Activated T-cell treated with anti-CD3 and anti-CD28 coated beads, Interleukin-2, amount 50 U/mL, for 24 hours (primary cell): ENCODE measurements around the gene CTRL.
"Not testable (repeated sequence)": the region's sequence is repeated elsewhere in the genome, so short reads cannot be mapped to it uniquely, and the experiment has no call there.

ENCODE experiments used
- DNase-seq: peaks from one replicate; pipeline ENCODE4 v3.0.0-alpha.2; 2020
- H3K27ac Mint-ChIP-seq: 2 replicates; pipeline ENCODE4 v1.8.0; 2020; ENCODE audit warnings: mild to moderate bottlenecking, mixed read lengths
- H3K27me3 Mint-ChIP-seq: 2 replicates; pipeline ENCODE4 v1.8.0; 2020; ENCODE audit warnings: mixed read lengths
- H3K36me3 Mint-ChIP-seq: 2 replicates; pipeline ENCODE4 v1.8.0; 2020; ENCODE audit warnings: low read depth, mixed read lengths
- H3K4me1 Mint-ChIP-seq: 2 replicates; pipeline ENCODE4 v1.8.0; 2020; ENCODE audit warnings: low read depth, mixed read lengths
- H3K4me3 Mint-ChIP-seq: 2 replicates; pipeline ENCODE4 v1.8.0; 2020; ENCODE audit warnings: mild to moderate bottlenecking, moderate library complexity, mixed read lengths
- H3K9me3 Mint-ChIP-seq: 2 replicates; pipeline ENCODE4 v1.8.0; 2020; ENCODE audit warnings: mixed read lengths

The CTRL gene

DNA sequence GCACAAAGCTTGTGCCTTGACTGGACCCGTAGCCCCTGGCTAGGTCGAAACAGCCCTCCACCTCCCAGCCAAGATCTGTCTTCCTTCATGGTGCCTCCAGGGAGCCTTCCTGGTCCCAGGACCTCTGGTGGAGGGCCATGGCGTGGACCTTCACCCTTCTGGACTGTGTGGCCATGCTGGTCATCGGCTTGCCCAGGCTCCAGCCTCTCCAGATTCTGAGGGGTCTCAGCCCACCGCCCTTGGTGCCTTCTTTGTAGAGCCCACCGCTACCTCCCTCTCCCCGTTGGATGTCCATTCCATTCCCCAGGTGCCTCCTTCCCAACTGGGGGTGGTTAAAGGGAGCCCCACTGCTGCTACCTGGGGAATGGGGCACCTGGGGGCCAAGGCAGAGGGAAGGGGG is 3.5 kb downstream of the CTRL start:
- Mint-ChIP-seq H3K27ac (peak overlapping the region; percentile 68), H3K9me3 (no peaks in the 10 kb centered on the region)
- no peak for DNase-seq

DNA sequence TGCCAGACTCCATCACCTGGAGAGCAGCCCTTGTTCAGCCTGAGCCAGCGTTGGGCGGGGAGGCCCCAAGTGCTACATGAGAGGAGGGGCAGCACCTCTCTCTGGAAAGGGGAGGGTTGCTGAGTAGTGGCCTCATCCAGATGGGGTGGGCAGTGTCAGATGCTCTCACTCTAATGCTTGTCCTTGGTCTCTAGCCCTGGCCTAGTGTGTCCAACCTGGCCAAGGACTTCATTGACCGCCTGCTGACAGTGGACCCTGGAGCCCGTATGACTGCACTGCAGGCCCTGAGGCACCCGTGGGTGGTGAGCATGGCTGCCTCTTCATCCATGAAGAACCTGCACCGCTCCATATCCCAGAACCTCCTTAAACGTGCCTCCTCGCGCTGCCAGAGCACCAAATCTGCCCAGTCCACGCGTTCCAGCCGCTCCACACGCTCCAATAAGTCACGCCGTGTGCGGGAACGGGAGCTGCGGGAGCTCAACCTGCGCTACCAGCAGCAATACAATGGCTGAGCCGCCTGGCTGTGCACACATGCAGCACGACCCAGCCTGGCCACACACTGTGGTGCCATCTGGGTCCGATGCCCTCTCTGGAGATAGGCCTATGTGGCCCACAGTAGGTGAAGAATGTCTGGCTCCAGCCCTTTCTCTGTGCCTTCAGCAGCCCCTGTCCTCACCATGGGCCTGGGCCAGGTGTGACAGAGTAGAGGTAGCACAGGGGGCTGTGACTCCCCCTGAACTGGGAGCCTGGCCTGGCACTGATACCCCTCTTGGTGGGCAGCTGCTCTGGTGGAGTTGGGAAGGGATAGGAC is 4.3 kb downstream of the CTRL start:
- peaks cover 7% of the 10 kb centered on the region for H3K4me1 Mint-ChIP-seq
- H3K4me3 Mint-ChIP-seq = no peak overlapping the region
- H3K36me3 Mint-ChIP-seq = peaks cover 59% of the 10 kb centered on the region
- no peak for DNase-seq
- H3K27me3 Mint-ChIP-seq = no peaks in the 10 kb centered on the region
- H3K9me3 Mint-ChIP-seq = no peaks in the 10 kb centered on the region
- peak overlapping the region; percentile 73 for H3K27ac Mint-ChIP-seq

More for the DNA sequence above, 3.5 kb downstream of the CTRL start:
- H3K27me3 Mint-ChIP-seq = no peaks in the 10 kb centered on the region
- H3K36me3 Mint-ChIP-seq = peaks cover 66% of the 10 kb centered on the region
- peaks cover 3% of the 10 kb centered on the region for H3K4me1 Mint-ChIP-seq
- no peak overlapping the region for H3K4me3 Mint-ChIP-seq

DNA sequence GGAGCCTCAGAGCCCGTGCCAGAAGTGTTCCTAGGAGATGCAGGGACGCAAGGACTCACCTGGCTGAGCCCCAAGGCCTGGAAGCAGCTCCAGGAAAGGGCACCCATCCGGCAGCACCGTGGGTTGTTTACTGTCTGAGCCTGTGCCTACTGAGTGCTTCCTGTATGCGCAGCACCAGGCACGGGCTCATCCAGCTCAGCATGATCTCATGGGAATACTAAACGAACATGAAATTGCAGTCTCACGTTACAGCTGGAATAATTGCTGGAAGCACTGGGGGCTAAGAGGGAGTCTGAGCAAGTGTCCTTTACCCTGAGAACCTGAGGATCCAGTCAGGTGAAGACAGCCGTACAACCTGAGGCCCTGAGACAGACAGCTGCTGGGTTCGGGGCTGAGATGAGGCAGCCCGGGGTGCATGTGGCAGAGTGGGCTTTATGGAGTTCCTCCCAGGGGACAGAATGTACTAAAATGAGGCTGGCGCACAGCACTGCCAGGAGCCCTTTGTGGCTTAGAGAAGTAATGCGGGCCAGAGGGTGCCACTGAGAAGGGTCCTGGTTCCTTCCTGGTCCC is 5.4 kb downstream of the CTRL start:
- Mint-ChIP-seq H3K27me3 (no peaks in the 10 kb centered on the region), H3K4me3 (no peak overlapping the region), H3K4me1 (peaks cover 18% of the 10 kb centered on the region), H3K9me3 (no peaks in the 10 kb centered on the region), H3K36me3 (peaks cover 48% of the 10 kb centered on the region), H3K27ac (peak overlapping the region; percentile 73)
- DNase-seq = no peak

DNA sequence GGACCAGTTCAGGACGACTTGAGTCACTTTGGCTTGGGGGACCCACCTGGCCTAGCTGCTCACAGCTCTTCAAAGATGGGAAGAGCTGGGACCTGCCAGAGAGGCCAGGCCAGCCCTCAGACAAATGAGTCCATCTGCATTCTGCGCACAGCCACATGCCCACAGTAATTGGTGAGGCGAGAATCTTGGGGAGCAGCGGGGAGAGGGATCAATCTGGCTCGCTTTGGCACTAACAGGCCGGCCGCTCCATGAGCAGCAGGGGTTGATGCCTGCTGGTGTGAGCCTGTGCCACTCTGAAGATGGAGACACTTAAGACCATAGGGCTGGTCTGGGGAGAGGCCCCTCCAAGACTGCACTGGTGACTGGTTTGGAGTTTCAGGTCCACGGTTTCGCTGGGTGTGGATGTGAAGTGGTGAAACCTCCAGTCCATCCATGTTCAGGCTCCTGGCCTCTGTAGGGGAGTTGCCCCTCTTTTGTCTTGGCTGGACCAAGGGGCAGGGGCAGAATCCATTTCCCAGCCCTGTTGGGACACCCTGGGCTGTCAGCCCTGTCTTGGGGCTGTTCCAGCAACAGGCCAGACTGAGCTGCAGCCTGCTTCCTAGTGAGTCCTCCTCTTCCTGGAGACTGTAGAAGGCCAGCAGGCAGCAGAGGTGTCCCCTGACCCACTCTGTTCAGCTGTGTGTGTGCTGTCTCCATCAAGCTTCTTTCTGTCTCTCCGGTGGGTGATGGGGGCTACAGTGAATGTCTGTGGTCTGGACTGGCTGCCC is 7.3 kb downstream of the CTRL start:
- DNase-seq = no peak
- Mint-ChIP-seq H3K4me1 (peaks cover 21% of the 10 kb centered on the region), H3K27ac (peak overlapping the region; percentile 56), H3K4me3 (no peak overlapping the region), H3K27me3 (no peaks in the 10 kb centered on the region), H3K36me3 (peaks cover 31% of the 10 kb centered on the region), H3K9me3 (no peaks in the 10 kb centered on the region)

DNA sequence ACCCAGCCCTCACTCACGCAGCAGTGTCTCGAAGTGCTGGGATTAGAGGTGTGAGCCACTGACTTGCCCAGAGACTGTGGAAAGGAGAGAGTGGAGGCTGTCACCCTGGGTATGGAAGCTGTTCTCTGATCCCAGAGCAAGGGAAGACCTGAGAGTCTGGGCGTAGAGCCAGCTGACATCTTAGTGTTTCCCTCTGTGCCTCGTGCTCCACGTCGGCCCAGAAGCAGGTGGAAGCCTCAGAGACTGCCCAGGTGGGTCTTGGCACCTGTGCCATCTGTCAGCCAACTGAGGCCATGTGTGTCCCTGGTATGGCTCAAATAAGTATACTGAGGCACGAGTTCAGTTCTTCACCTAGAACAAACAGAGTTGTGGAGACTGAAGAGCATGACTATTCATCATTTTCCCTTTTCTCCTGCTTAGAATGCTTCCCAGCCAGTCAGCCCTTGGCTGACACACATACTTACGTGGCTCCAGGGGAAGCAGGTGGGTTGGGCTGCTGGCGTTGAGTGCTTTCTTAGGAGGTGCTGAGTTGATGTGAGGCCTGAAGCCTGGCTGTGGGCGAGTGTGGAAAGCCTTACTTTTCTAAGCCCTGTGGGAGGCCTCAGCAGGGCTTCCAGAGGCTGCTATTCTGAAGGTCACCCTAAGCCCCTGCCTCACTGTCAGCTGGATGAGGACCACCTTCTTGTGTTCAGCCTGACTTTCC is 8.1 kb downstream of the CTRL start:
- DNase-seq = no peak
- Mint-ChIP-seq H3K4me3 (no peak overlapping the region), H3K27ac (peak overlapping the region; percentile 91), H3K9me3 (no peaks in the 10 kb centered on the region), H3K36me3 (peaks cover 27% of the 10 kb centered on the region), H3K27me3 (no peaks in the 10 kb centered on the region), H3K4me1 (peaks cover 26% of the 10 kb centered on the region)

DNA sequence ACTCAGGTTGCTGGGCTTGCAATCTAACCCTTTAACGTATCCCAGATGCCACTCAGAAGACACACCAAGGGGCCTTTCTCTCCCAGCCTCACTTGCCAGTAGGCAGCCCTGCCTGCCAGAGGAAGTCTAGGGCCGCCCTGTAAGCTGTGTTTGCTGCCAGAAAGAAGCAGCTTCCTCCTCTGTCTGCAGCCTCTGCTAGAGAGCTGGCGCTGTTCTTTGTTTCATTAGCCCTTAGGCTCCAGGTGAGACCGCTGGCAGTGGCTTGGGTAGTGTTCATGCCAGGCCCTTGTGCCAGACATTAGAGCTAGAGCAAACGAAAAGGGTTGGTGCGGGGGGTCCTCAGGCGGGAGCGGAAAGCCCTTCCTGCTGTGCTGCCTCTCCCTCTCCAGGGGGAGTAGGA is 8.9 kb downstream of the CTRL start:
- no peak for DNase-seq
- H3K4me3 Mint-ChIP-seq = no peak overlapping the region
- H3K4me1 Mint-ChIP-seq = peaks cover 33% of the 10 kb centered on the region
- peaks cover 22% of the 10 kb centered on the region for H3K36me3 Mint-ChIP-seq
- peak overlapping the region; percentile 91 for H3K27ac Mint-ChIP-seq
- H3K27me3 Mint-ChIP-seq = no peaks in the 10 kb centered on the region
- H3K9me3 Mint-ChIP-seq = no peaks in the 10 kb centered on the region

DNA sequence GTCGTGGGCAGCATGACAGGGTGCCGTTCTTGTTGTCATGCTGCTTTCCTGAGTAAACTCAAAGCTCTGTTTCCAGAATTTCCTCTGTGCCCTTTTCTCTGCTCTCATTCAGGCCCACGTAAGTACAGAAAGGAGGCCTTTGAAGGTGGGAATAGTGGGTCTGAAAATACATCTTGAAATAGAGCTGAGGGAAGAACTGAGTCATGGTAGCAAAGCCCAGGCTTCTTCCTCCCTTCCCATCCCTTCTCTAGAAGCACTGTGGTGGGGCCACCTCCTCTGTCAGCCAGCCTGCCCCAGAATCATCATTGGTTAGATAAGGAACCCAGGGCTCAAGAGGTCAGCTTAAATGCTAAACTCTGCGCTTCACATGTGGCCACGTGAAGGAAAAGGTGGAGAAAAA is 9.4 kb downstream of the CTRL start:
- Mint-ChIP-seq H3K9me3 (no peaks in the 10 kb centered on the region), H3K27me3 (no peaks in the 10 kb centered on the region), H3K4me3 (peak overlapping the region; percentile 11), H3K4me1 (peaks cover 38% of the 10 kb centered on the region), H3K36me3 (peaks cover 23% of the 10 kb centered on the region), H3K27ac (peak overlapping the region; percentile 91)
- DNase-seq = no peak

DNA sequence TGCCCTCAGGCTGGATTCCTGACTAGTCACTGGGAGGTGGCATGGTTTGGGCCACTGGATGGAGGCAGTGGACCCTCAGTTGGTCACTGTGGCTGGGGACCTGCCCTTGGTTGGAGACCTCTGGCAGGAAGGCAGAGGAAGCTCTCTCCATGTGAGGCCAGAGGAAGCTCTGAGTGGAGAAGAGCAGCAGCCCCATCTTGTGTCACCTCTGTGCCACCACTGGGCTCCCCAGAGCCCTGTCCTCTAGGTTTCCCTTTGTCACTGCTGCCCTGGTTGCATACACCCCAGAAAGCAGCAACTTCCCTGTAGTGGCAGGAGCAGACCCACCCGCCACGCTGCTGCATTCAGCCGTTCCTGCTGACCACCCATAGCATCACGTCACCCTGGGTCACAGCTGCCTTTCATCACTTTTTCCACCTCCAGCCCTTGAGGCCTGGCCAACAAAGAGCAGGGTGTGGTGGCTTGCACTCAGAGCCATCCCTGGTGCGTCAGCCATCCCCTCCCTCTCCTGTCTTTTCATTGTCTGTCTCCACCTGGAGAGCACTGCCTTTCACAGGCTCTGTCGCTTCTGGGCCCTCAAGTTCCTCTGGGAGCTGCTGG is 11.9 kb downstream of the CTRL start:
- Mint-ChIP-seq H3K27ac (peak overlapping the region; percentile 78), H3K9me3 (no peaks in the 10 kb centered on the region), H3K27me3 (no peaks in the 10 kb centered on the region), H3K36me3 (peaks cover 23% of the 10 kb centered on the region), H3K4me1 (peaks cover 42% of the 10 kb centered on the region), H3K4me3 (no peak overlapping the region)
- DNase-seq = no peak

DNA sequence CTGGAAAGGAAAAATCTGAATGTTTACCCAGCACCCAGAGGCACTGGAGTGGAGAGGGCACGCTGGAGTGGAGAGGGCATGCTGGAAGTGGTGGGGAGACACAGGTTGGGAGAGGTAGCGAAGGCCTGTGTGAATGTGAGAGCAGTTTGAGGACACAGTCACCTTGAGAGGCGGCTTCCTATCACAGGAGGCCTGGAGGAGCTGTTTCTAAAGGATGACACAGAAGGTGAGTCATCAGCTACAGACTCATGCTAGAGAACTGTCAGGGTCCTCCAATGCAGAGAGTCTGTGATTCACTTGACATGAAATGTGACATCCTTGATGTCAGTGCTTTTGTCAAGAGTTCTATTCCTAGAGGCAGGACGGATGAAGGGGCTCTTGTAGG is 13.8 kb downstream of the CTRL start:
- H3K4me1 Mint-ChIP-seq = peaks cover 40% of the 10 kb centered on the region
- DNase-seq = no peak
- H3K9me3 Mint-ChIP-seq = no peaks in the 10 kb centered on the region
- no peak overlapping the region for H3K4me3 Mint-ChIP-seq
- H3K27me3 Mint-ChIP-seq = no peaks in the 10 kb centered on the region
- peak overlapping the region; percentile 95 for H3K27ac Mint-ChIP-seq
- H3K36me3 Mint-ChIP-seq = peaks cover 20% of the 10 kb centered on the region

DNA sequence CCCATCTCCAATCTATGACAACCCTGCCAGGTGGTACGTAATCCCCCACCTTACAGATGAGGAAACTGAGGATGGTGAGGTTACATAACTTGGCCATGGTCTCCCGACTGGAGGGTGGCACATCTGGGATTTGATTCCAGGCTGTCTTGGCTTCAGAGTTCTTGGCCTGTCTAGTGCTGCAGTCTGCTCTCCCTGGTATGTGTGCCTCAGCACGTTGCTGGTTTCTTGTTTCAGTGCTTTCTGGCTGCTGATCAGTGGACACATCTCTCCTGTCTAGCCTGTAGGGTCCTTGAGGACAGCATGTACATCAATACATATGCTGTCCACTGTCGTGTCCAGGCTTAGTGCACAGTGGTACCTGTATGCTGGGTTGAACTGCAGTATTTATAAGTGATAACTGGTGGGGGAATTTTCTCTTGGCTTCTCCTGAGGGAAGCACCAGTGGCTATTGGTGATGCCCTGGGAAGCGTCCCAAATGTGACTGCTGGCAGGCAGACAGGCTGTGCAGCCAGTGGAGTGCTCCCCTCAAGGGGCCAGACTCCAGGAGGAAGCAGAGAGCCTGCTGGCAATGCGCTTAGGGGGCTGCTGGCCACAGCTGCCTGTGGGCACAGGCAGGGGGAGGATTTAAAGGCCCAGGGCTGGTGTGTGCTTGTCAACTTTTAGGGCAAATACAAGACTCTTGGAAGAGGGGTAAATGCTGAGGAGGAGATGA is 14.4 kb downstream of the CTRL start:
- peak overlapping the region; percentile 95 for H3K27ac Mint-ChIP-seq
- H3K4me1 Mint-ChIP-seq = peaks cover 37% of the 10 kb centered on the region
- no peak overlapping the region for H3K4me3 Mint-ChIP-seq
- no peaks in the 10 kb centered on the region for H3K27me3 Mint-ChIP-seq
- DNase-seq = no peak
- no peaks in the 10 kb centered on the region for H3K9me3 Mint-ChIP-seq
- peaks cover 20% of the 10 kb centered on the region for H3K36me3 Mint-ChIP-seq

DNA sequence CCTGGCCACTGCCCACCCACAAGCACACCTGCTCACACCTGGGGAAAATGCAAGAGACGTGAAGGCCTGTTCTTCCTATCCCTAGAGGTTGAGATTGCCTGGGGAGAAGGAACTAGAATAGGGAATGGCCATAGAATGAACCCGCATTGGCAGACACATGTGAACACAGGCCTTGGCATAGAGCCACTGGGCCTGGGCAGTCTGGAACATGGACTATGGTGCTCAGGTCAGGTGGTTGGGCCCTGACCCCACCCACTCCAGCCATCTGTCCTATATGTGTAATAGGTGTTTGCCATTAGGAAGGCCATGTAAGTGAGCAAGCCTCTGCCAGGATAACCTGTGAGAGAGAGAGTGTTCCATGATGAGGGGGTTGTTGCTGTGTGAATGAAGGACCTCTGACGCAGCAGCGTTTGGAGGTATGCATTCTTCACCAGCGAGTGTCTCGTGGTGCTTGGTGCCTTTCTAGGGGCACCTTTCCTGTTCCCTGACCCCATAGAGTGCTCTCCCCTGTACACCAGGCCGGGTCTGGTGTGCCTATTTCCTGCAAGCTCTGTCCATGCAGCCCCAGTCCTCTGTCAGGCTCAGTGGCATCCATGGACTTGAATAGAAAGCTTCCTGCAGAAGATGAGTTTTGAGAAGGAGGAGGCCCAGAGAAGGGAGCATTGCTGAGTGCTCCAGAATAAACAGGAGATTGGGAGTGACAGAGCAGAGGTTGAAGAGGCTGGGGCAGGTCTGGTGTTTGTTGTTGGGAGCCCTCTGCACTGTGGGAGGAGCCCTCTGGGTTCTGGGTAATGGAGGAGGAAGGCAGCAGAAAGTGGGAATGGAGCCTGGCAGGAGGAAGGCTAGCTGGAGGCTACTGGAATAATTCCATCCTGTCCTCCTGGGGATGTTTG is 15.6 kb downstream of the CTRL start:
- DNase-seq = no peak
- Mint-ChIP-seq H3K4me1 (peaks cover 27% of the 10 kb centered on the region), H3K27ac (peak overlapping the region; percentile 95), H3K4me3 (no peak overlapping the region), H3K36me3 (peaks cover 27% of the 10 kb centered on the region), H3K27me3 (no peaks in the 10 kb centered on the region), H3K9me3 (no peaks in the 10 kb centered on the region)

DNA sequence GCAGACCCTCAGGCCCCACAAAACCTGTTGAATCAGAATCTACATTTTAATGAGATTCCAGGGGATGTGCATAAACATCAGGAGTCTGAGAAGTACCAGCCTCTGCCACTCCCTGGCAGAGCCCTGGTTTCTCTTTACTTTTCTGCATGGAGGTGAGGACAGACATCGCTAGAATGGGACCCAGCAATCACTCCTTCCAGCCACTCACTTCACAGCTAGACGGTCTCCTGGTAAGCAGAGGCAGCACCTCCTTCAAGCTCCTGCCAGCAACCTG is 16.2 kb downstream of the CTRL start:
- not testable (repeated sequence) for H3K4me3 Mint-ChIP-seq, H3K27me3 Mint-ChIP-seq, H3K9me3 Mint-ChIP-seq, DNase-seq
- Mint-ChIP-seq H3K27ac (peak overlapping the region; percentile 95), H3K4me1 (peaks cover 32% of the 10 kb centered on the region), H3K36me3 (peaks cover 25% of the 10 kb centered on the region)

DNA sequence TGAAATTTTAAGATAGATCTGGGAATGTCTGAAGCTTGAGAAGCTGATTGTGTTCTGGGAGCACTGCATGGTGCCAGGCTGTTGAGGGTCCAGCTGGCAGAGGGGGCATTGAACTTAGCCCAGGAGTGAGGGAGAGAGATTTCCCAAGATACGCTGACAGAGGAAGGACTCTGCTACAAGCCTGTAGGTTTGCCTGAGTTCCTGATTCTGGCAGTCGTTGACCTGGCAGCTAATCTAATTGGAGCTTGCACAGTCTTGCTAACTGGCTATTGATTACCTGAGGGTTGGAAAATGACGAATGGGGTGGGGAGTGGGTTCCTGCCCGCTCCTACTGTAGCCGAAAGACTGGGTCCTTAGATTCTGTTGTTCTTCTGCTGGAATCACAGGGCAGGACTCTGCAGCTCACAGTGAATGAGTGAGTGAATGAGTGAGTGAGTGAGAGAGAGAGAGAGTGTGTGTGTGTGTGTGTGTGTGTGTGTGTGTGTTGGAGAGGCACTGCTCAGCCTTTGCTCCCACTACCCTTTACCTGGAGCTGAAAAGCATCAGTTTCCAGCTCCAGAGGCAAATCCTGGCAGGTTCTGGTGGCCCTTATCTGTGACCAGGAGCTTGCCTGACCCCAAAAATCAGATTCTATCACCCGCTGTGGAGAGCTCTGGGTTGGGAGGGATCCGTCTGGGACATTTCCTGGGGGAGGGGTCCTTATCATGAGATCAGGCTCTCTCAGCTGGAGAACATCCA is 16.7 kb downstream of the CTRL start:
- H3K4me3 Mint-ChIP-seq = no peak overlapping the region
- peaks cover 37% of the 10 kb centered on the region for H3K4me1 Mint-ChIP-seq

More for the DNA sequence above, 16.7 kb downstream of the CTRL start:
- Mint-ChIP-seq H3K9me3 (no peaks in the 10 kb centered on the region), H3K27ac (no peak overlapping the region), H3K36me3 (peaks cover 30% of the 10 kb centered on the region), H3K27me3 (no peaks in the 10 kb centered on the region)
- no peak for DNase-seq
